ENCODE results near the gene YTHDC2.

The YTHDC2 gene

GRCh38 chr5:113578091-113578490, 64.6 kb downstream of the YTHDC2 start:
- no peak overlapping the region for H2AFZ ChIP-seq (ENCODE audit: low read length)
- H3K27me3 ChIP-seq (ENCODE audit: insufficient read depth, low read length), result no peaks in the 10 kb centered on the region
- peaks cover 51% of the 10 kb centered on the region for H3K36me3 ChIP-seq (ENCODE audit: insufficient read depth, low read length)
- no peak overlapping the region for H3K9ac ChIP-seq (ENCODE audit: low read length)
- H3K9me3 ChIP-seq (ENCODE audit: low read length), result no peaks in the 10 kb centered on the region
- H3K79me2 ChIP-seq (ENCODE audit: insufficient read depth, low read length), result no peaks in the 10 kb centered on the region
- no peaks in the 10 kb centered on the region for H3K9me2 ChIP-seq (ENCODE audit: low read depth, low read length)
- H3K4me1 ChIP-seq (ENCODE audit: insufficient read depth, low read length, severe bottlenecking), result no peaks in the 10 kb centered on the region
- H3K4me2 ChIP-seq (ENCODE audit: low read length), result no peak overlapping the region
- TF ChIP-seq CTCF (IDR thresholded peaks at IDR 0.05; ENCODE audit: low read length) (no peak), EZH2 (IDR thresholded peaks at IDR 0.05; ENCODE audit: borderline replicate concordance, low read length) (no peak)
- no peaks in the 10 kb centered on the region for H4K20me1 ChIP-seq (ENCODE audit: insufficient read depth, low read length)
- H3F3A ChIP-seq (ENCODE audit: insufficient read depth, low read length), result no peaks in the 10 kb centered on the region
- H3K4me3 ChIP-seq (ENCODE audit: low read depth, low read length, poor library complexity, severe bottlenecking), result no peak overlapping the region
- H3K27ac ChIP-seq (ENCODE audit: low read depth, low read length, poor library complexity, severe bottlenecking), result no peak overlapping the region

- TF ChIP-seq CTCF (IDR thresholded peaks at IDR 0.05; ENCODE audit: low read length) (no peak), EZH2 (IDR thresholded peaks at IDR 0.05; ENCODE audit: borderline replicate concordance, low read length) (no peak)
- Histone ChIP-seq H3K79me2 (ENCODE audit: insufficient read depth, low read length) (no peaks in the 10 kb centered on the region), H3K9ac (ENCODE audit: low read length) (no peak overlapping the region), H3K4me3 (ENCODE audit: low read depth, low read length, poor library complexity, severe bottlenecking) (no peak overlapping the region), H3K4me2 (ENCODE audit: low read length) (no peak overlapping the region), H3K9me3 (ENCODE audit: low read length) (no peaks in the 10 kb centered on the region), H4K20me1 (ENCODE audit: insufficient read depth, low read length) (no peaks in the 10 kb centered on the region), H3K9me2 (ENCODE audit: low read depth, low read length) (no peaks in the 10 kb centered on the region), H3K27ac (ENCODE audit: low read depth, low read length, poor library complexity, severe bottlenecking) (no peak overlapping the region), H3K4me1 (ENCODE audit: insufficient read depth, low read length, severe bottlenecking) (no peaks in the 10 kb centered on the region), H3K27me3 (ENCODE audit: insufficient read depth, low read length) (no peaks in the 10 kb centered on the region), H3F3A (ENCODE audit: insufficient read depth, low read length) (no peaks in the 10 kb centered on the region), H3K36me3 (ENCODE audit: insufficient read depth, low read length) (peaks cover 41% of the 10 kb centered on the region), H2AFZ (ENCODE audit: low read length) (no peak overlapping the region)
These were observed 67.9 kb downstream of the YTHDC2 start for GRCh38 chr5:113581388-113581787.

- H3K79me2 ChIP-seq (ENCODE audit: insufficient read depth, low read length), result no peaks in the 10 kb centered on the region
- H3K4me2 ChIP-seq (ENCODE audit: low read length), result no peak overlapping the region
- H3K27ac ChIP-seq (ENCODE audit: low read depth, low read length, poor library complexity, severe bottlenecking), result no peak overlapping the region
- no peaks in the 10 kb centered on the region for H3K9me2 ChIP-seq (ENCODE audit: low read depth, low read length)
- no peak overlapping the region for H3K9ac ChIP-seq (ENCODE audit: low read length)
- H3K4me1 ChIP-seq (ENCODE audit: insufficient read depth, low read length, severe bottlenecking), result no peaks in the 10 kb centered on the region
- no peak for TF ChIP-seq EZH2 (IDR thresholded peaks at IDR 0.05; ENCODE audit: borderline replicate concordance, low read length)
- TF ChIP-seq CTCF (IDR thresholded peaks at IDR 0.05; ENCODE audit: low read length), result no peak
- no peak overlapping the region for H2AFZ ChIP-seq (ENCODE audit: low read length)
- H3F3A ChIP-seq (ENCODE audit: insufficient read depth, low read length), result no peaks in the 10 kb centered on the region
- H3K4me3 ChIP-seq (ENCODE audit: low read depth, low read length, poor library complexity, severe bottlenecking), result no peak overlapping the region
- H3K9me3 ChIP-seq (ENCODE audit: low read length), result no peaks in the 10 kb centered on the region
- no peaks in the 10 kb centered on the region for H4K20me1 ChIP-seq (ENCODE audit: insufficient read depth, low read length)
- H3K36me3 ChIP-seq (ENCODE audit: insufficient read depth, low read length), result peaks cover 21% of the 10 kb centered on the region
- no peaks in the 10 kb centered on the region for H3K27me3 ChIP-seq (ENCODE audit: insufficient read depth, low read length)
These were observed 84.7 kb downstream of the YTHDC2 start for GRCh38 chr5:113598150-113598549.

All from OCI-LY1 (cell line).